KG1 (cell line): ENCODE data around the gene RARG.

Experiments used
- DNase-seq: peaks from one replicate; lab custom pipeline; 2025; lab: John Stamatoyannopoulos, UW

RARG gene

GRCh38 chr12:53244337-53244736 lies 12.3 kb upstream of the RARG start:
- DNase-seq = no peak

- DNase-seq = no peak
These were observed 9.8 kb upstream of the RARG start for GRCh38 chr12:53241623-53242412.

GRCh38 chr12:53239643-53240258 lies 7.7 kb upstream of the RARG start:
- DNase-seq = no peak

- no peak for DNase-seq
These were observed 4.6 kb upstream of the RARG start for GRCh38 chr12:53236443-53237111.

GRCh38 chr12:53235742-53236442 lies 3.9 kb upstream of the RARG start:
- DNase-seq = no peak

- no peak for DNase-seq
These were observed 3.2 kb upstream of the RARG start for GRCh38 chr12:53235164-53235563.

- no peak for DNase-seq
These were observed 2.4 kb upstream of the RARG start for GRCh38 chr12:53234271-53234914.

GRCh38 chr12:53233671-53234121 lies 1.7 kb upstream of the RARG start:
- DNase-seq = no peak

GRCh38 chr12:53232646-53233461 lies 845 bp upstream of the RARG start:
- DNase-seq = no peak

GRCh38 chr12:53231671-53231920 lies 413 bp downstream of the RARG start:
- no peak for DNase-seq

GRCh38 chr12:53230108-53230845 lies 1.7 kb downstream of the RARG start:
- no peak for DNase-seq

GRCh38 chr12:53229454-53229853 lies 2.6 kb downstream of the RARG start:
- no peak for DNase-seq

GRCh38 chr12:53227836-53228235 lies 4.2 kb downstream of the RARG start:
- DNase-seq = no peak

- DNase-seq = no peak
These were observed 4.7 kb downstream of the RARG start for GRCh38 chr12:53227341-53227740.

- no peak for DNase-seq
These were observed 5.2 kb downstream of the RARG start for GRCh38 chr12:53226815-53227214.

- DNase-seq = no peak
These were observed 6.2 kb downstream of the RARG start for GRCh38 chr12:53225635-53226424.

GRCh38 chr12:53224897-53225634 lies 6.9 kb downstream of the RARG start:
- DNase-seq = no peak

GRCh38 chr12:53224061-53224896 lies 7.7 kb downstream of the RARG start:
- DNase-seq = no peak
